Muscle layer of duodenum (tissue), 2 donors: ENCODE data around the gene FEZF2.

ENCODE experiments used
- H3K27ac ChIP-seq: one replicate; pipeline ENCODE4 v1.7.0; 2013; ENCODE audit warnings: mild to moderate bottlenecking, low read length
- H3K27me3 ChIP-seq: one replicate; pipeline ENCODE4 v1.7.0; 2013; ENCODE audit warnings: low read depth, mild to moderate bottlenecking, control low read depth, low read length
- H3K36me3 ChIP-seq, 2 donors: one replicate each; pipeline ENCODE4 v1.7.0; 2013; ENCODE audit warnings: low read length in 2 of 2, control low read depth in 1 of 2, mild to moderate bottlenecking in 1 of 2; ENCODE audit not compliant: insufficient read depth in 2 of 2, control insufficient read depth in 1 of 2
- H3K4me1 ChIP-seq, 2 donors: one replicate each; pipeline ENCODE4 v1.7.0; 2013; ENCODE audit warnings: low read length in 2 of 2, mild to moderate bottlenecking in 2 of 2, control low read depth in 1 of 2, moderate library complexity in 1 of 2; ENCODE audit not compliant: insufficient read depth in 2 of 2, control insufficient read depth in 1 of 2
- H3K4me3 ChIP-seq, 2 donors: one replicate each; pipeline ENCODE4 v1.7.0; 2013; ENCODE audit warnings: low read length in 2 of 2, low read depth in 1 of 2, mild to moderate bottlenecking in 1 of 2
- H3K9me3 ChIP-seq, 2 donors: one replicate each; pipeline ENCODE4 v1.7.0; 2013; ENCODE audit warnings: low read length in 2 of 2, control low read depth in 1 of 2, mild to moderate bottlenecking in 1 of 2; ENCODE audit not compliant: control insufficient read depth in 1 of 2
- donor health status: healthy.

FEZF2 gene

GRCh38 chr3:62373215-62373614 lies at the start of gene FEZF2:
TSS of gene FEZF2 (minus strand) at chr3:62373550. CDS start at chr3:62372868, 682 bp downstream.
- H3K27ac ChIP-seq, result no peak within 1 kb of the TSS
- peak within 1 kb of the TSS; percentile 42 to 61 for H3K4me3 ChIP-seq
- peaks cover 83% of the 10 kb centered on the region for H3K27me3 ChIP-seq
- H3K36me3 ChIP-seq, result no peaks in the 10 kb centered on the region
- H3K4me1 ChIP-seq, result peaks cover 0 to 73% of the 10 kb centered on the region in 2 donors
- H3K9me3 ChIP-seq, result no peaks in the 10 kb centered on the region

GRCh38 chr3:62421207-62421606 lies 47.9 kb upstream of the FEZF2 start:
- Histone ChIP-seq H3K9me3 (no peaks in the 10 kb centered on the region), H3K4me3 (no peak overlapping the region), H3K36me3 (no peaks in the 10 kb centered on the region), H3K27ac (no peak overlapping the region), H3K4me1 (no peaks in the 10 kb centered on the region), H3K27me3 (no peaks in the 10 kb centered on the region)

DNA sequence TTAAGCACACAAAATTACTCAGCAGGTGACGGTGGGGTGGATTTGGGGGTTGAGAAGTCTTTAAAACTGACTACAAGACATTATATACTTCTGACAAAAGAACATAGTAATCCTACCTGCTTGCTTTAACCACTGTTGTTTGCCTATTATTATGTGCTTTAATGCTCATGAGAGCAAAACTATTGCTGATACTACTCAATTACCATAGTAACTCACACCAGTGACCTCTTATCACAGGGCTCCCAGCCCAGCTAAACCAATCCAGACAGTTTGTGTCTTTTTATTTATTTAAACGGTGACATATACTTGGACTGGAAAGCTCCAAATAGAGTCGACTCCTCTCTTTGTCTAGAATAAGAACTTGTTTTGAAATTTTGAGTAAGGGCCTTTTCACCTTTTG lies 42.8 kb upstream of the FEZF2 start:
- Histone ChIP-seq H3K4me3 (no peak overlapping the region), H3K27me3 (no peaks in the 10 kb centered on the region), H3K27ac (no peak overlapping the region), H3K36me3 (no peaks in the 10 kb centered on the region), H3K4me1 (no peaks in the 10 kb centered on the region), H3K9me3 (no peaks in the 10 kb centered on the region)

- H3K9me3 ChIP-seq, result no peaks in the 10 kb centered on the region
These were observed 42.0 kb upstream of the FEZF2 start for GRCh38 chr3:62415312-62415801.

GRCh38 chr3:62414786-62415185 lies 41.4 kb upstream of the FEZF2 start:
- Histone ChIP-seq H3K4me1 (no peaks in the 10 kb centered on the region), H3K9me3 (no peaks in the 10 kb centered on the region), H3K36me3 (no peaks in the 10 kb centered on the region), H3K4me3 (no peak overlapping the region), H3K27ac (no peak overlapping the region), H3K27me3 (no peaks in the 10 kb centered on the region)

More at GRCh38 chr3:62415312-62415801, 42.0 kb upstream of the FEZF2 start:
- Histone ChIP-seq H3K27me3 (no peaks in the 10 kb centered on the region), H3K4me1 (no peaks in the 10 kb centered on the region), H3K36me3 (no peaks in the 10 kb centered on the region), H3K4me3 (no peak overlapping the region), H3K27ac (no peak overlapping the region)

DNA sequence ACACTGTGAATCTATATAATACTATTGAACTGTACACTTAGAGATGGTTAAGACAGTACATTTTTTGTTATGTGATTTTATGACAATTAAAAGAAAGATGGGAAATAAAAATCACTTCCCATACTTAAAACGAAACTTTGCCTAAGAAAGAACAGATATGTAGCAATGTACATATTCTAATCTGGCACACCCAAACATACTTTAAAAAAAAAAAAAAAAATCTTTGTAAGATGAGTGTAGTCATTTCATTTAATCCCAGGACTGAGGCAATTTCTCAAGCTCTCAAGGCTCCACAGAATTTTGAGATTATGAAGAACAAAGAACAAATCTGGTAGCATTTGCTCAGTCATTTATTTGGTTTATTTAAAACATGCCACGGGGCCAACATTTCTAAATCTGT lies 40.3 kb upstream of the FEZF2 start:
- Histone ChIP-seq H3K4me1 (no peaks in the 10 kb centered on the region), H3K27ac (no peak overlapping the region), H3K36me3 (no peaks in the 10 kb centered on the region), H3K4me3 (no peak overlapping the region), H3K27me3 (no peaks in the 10 kb centered on the region), H3K9me3 (no peaks in the 10 kb centered on the region)

DNA sequence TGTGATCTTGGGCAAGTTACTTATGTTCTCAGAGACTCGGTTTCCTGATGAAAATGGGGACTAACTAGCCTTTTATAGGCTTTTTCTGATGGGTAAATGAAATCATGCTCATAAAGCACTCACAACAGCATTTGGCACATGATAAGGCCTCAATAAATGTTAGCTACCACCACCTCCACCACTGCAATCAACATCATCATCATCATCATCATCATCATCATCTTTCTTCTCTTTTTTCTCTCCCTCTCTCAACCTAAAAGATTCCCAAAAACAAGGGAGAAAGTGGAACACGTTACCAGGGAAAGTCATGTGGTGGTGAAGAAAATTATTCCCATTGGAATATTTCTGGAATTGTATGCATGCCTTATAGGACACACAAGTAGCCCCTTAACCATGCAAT lies 33.6 kb upstream of the FEZF2 start:
- Histone ChIP-seq H3K4me3 (no peak overlapping the region), H3K36me3 (no peaks in the 10 kb centered on the region), H3K9me3 (no peaks in the 10 kb centered on the region), H3K4me1 (no peaks in the 10 kb centered on the region), H3K27ac (no peak overlapping the region), H3K27me3 (no peaks in the 10 kb centered on the region)

GRCh38 chr3:62405566-62405965 lies 32.2 kb upstream of the FEZF2 start:
- H3K27me3 ChIP-seq, result no peaks in the 10 kb centered on the region
- no peaks in the 10 kb centered on the region for H3K4me1 ChIP-seq
- H3K27ac ChIP-seq, result no peak overlapping the region
- H3K9me3 ChIP-seq, result no peaks in the 10 kb centered on the region
- H3K36me3 ChIP-seq, result no peaks in the 10 kb centered on the region
- no peak overlapping the region for H3K4me3 ChIP-seq

DNA sequence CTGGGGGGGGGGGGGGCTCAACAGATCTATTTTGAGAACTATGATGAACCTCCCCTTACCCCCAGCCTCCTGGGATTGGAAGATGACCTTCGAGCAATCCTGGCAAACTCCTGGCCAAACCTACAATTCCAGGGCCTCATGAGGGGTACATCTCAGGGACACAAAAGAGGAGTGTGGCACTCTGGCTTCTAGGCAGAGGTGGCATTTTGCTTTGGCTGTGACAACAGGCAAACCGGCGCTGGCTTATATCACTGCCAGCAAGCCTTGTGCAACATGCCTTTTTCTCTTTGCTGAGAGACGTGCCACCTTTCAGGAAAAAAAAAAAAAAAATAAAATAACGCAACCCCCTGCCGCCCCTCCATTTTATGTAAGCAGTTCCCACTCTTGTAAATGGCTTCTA lies 31.8 kb upstream of the FEZF2 start:
- Histone ChIP-seq H3K36me3 (no peaks in the 10 kb centered on the region), H3K4me1 (no peaks in the 10 kb centered on the region), H3K27ac (no peak overlapping the region), H3K4me3 (no peak overlapping the region), H3K27me3 (no peaks in the 10 kb centered on the region), H3K9me3 (no peaks in the 10 kb centered on the region)

GRCh38 chr3:62404321-62404720 lies 31.0 kb upstream of the FEZF2 start:
- Histone ChIP-seq H3K27ac (no peak overlapping the region), H3K9me3 (no peaks in the 10 kb centered on the region), H3K27me3 (no peaks in the 10 kb centered on the region), H3K4me1 (no peaks in the 10 kb centered on the region), H3K36me3 (no peaks in the 10 kb centered on the region), H3K4me3 (no peak overlapping the region)

GRCh38 chr3:62403765-62404164 lies 30.4 kb upstream of the FEZF2 start:
- H3K27me3 ChIP-seq, result no peaks in the 10 kb centered on the region
- H3K9me3 ChIP-seq, result no peaks in the 10 kb centered on the region
- no peaks in the 10 kb centered on the region for H3K36me3 ChIP-seq
- H3K4me3 ChIP-seq, result no peak overlapping the region
- H3K27ac ChIP-seq, result no peak overlapping the region
- no peaks in the 10 kb centered on the region for H3K4me1 ChIP-seq

DNA sequence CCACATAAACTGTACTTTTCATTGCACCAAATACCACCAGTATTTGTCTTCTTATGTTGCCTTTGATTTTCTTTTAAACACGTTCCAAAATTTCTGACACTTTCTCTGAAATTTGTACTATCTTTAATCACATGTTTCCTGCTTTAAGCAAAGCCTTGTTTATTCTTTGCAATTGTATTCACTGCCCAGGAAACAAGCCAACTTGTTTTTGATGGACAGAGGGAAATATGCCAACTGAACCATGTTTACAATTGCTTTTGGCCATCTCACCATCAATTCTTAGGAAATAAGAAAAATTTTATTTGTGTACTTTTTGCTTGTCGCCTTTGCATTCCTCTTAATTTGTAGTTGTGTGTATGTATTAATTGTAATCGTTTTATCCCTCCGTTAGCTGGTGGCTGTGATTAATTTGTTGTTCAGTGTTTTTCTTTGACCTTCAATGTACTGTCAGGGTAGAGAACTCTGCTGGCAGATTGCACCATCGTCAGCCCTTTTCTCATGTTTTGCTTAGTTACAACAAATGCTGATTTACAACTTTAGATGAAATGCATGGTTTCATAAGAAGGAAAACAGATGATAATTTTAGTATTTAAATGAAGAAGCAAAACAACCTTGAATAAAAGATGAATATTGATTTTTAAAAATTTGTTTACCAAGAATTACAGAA lies 19.4 kb upstream of the FEZF2 start:
- no peaks in the 10 kb centered on the region for H3K4me1 ChIP-seq
- no peak overlapping the region for H3K27ac ChIP-seq

More for the DNA sequence above, 19.4 kb upstream of the FEZF2 start:
- H3K9me3 ChIP-seq, result peaks cover 3 to 6% of the 10 kb centered on the region in 2 donors
- no peaks in the 10 kb centered on the region for H3K36me3 ChIP-seq
- no peaks in the 10 kb centered on the region for H3K27me3 ChIP-seq
- H3K4me3 ChIP-seq, result no peak overlapping the region
